A673 (cell line): ENCODE data around the gene ARL16.

Experiments used
- CTCF ChIP-seq: fragments of 300-800, 200-600 bp; sonication (generic); conservative IDR thresholded peaks from 2 replicates; pipeline ENCODE4 v1.5.1; 2017; ENCODE audit warnings: low read depth, mild to moderate bottlenecking, antibody characterized with exemption, low read length, moderate library complexity, mixed read lengths
- EZH2 ChIP-seq: fragments of 200-600 bp; sonication (generic); IDR thresholded peaks from 2 replicates; pipeline ENCODE4 v1.6.1; 2017; ENCODE audit warnings: borderline replicate concordance, low read depth, mild to moderate bottlenecking, mixed read lengths, antibody characterized with exemption, low read length; ENCODE audit not compliant: poor library complexity, severe bottlenecking

GRCh38 chr17:81715872-81716673 is 32.5 kb upstream of the ARL16 start:
- TF ChIP-seq CTCF: no peak
- TF ChIP-seq EZH2: no peak
